Caco-2 (cell line): ENCODE data around the gene ABO. TPM values are rescaled to one million over a fixed set of nuclear protein-coding genes. Genes with fewer than 3 reads are reported as not detected.
A peak's percentile ranks its signal among the peaks of the same experiment; 100 is the strongest.
"Not testable (repeated sequence)": the region's sequence is repeated elsewhere in the genome, so short reads cannot be mapped to it uniquely, and the experiment has no call there.

Experiments used
- BruUV-seq: library from RNA; stranded (reverse); fragments of 400-500 nt; replicated peaks from 2 replicates; lab custom pipeline; 2021; lab: Mats Ljungman, UMichigan
- CTCF ChIA-PET: fragments of 300-600 bp; sonication (Branson Sonifier 250); formaldehyde crosslinking; loops from one replicate; lab custom pipeline; 2022; ENCODE audit warnings: antibody characterized with exemption; lab: Charles Lee
- POLR2A ChIA-PET: fragments of 300-600 bp; sonication (Branson Sonifier 250); formaldehyde crosslinking; loops from one replicate; lab custom pipeline; 2022; ENCODE audit warnings: antibody characterized with exemption; lab: Charles Lee
- DNase-seq, 2 experiments: peaks; one replicate each; pipeline versions ENCODE4 v3.0.0 to v3.0.0-alpha.2; 2020 to 2022
- H3K27me3 ChIP-seq: replicated peaks from 2 replicates; pipeline ENCODE4 v1.6.0; 2011; ENCODE audit warnings: low read length; ENCODE audit not compliant: control insufficient read depth, insufficient read depth
- H3K36me3 ChIP-seq: 2 replicates; pipeline ENCODE4 v1.5.1; 2011; ENCODE audit warnings: low read length; ENCODE audit not compliant: control insufficient read depth, insufficient read depth
- H3K4me1 ChIP-seq: fragments of 250-450 bp; sonication (Bioruptor Pico); 2 replicates; pipeline ENCODE4 v1.5.1; 2020; ENCODE audit warnings: mild to moderate bottlenecking
- H3K4me3 ChIP-seq: 2 replicates; pipeline ENCODE4 v1.5.1; 2011; ENCODE audit warnings: low read depth, mild to moderate bottlenecking, control low read depth, low read length
- H3K9me3 ChIP-seq: fragments of 250-450 bp; sonication (Bioruptor Pico); 2 replicates; pipeline ENCODE4 v1.5.1; 2020; ENCODE audit warnings: mild to moderate bottlenecking, moderate library complexity
- H3K27ac Mint-ChIP-seq: one replicate; pipeline ENCODE4 v1.8.0; 2022; ENCODE audit warnings: mixed read lengths; ENCODE audit not compliant: unreplicated experiment
- H3K27me3 Mint-ChIP-seq: one replicate; pipeline ENCODE4 v1.8.0; 2022; ENCODE audit warnings: mixed read lengths; ENCODE audit not compliant: insufficient read depth, unreplicated experiment
- H3K36me3 Mint-ChIP-seq: one replicate; pipeline ENCODE4 v1.8.0; 2022; ENCODE audit warnings: mild to moderate bottlenecking, mixed read lengths; ENCODE audit not compliant: insufficient read depth, unreplicated experiment
- H3K4me1 Mint-ChIP-seq: one replicate; pipeline ENCODE4 v1.8.0; 2022; ENCODE audit warnings: low read depth, mixed read lengths; ENCODE audit not compliant: unreplicated experiment
- H3K4me3 Mint-ChIP-seq: one replicate; pipeline ENCODE4 v1.8.0; 2022; ENCODE audit warnings: mild to moderate bottlenecking, moderate library complexity, mixed read lengths; ENCODE audit not compliant: unreplicated experiment
- H3K9me3 Mint-ChIP-seq: one replicate; pipeline ENCODE4 v1.8.0; 2022; ENCODE audit warnings: mixed read lengths; ENCODE audit not compliant: unreplicated experiment
- CTCF ChIP-seq, 2 experiments: fragments of 200-600 bp in 1 of 2; IDR thresholded peaks; 1 replicate in 1 of 2; 2 replicates in 1 of 2; pipeline versions ENCODE4 v1.5.1 to v1.8.0; 2011 to 2022; ENCODE audit warnings: antibody characterized with exemption in 1 of 2, control low read depth in 1 of 2, inconsistent platforms in 1 of 2, low read depth in 1 of 2, low read length in 1 of 2, mild to moderate bottlenecking in 1 of 2, moderate library complexity in 1 of 2; ENCODE audit not compliant: insufficient read depth in 1 of 2, severe bottlenecking in 1 of 2, unreplicated experiment in 1 of 2
- intact Hi-C: fragments of 100-400 bp; cut with micrococcal nuclease; formaldehyde crosslinking; loops from one replicate; pipeline ENCODE4 v1.10.0; 2022; ENCODE audit not compliant: unreplicated experiment
- total RNA-seq: library from RNA; stranded (reverse); gene quantifications from 2 replicates; pipeline ENCODE4 v1.2.3, GENCODE V29; 2022

The ABO gene
- total RNA-seq, 1 experiment from 2014 or later: not detected

GRCh38 chr9:133225171-133226011 lies 49.6 kb downstream of the ABO start:
- Mint-ChIP-seq H3K4me1 (no peaks in the 10 kb centered on the region), H3K27me3 (peaks cover 3% of the 10 kb centered on the region), H3K27ac (no peak overlapping the region), H3K36me3 (no peaks in the 10 kb centered on the region), H3K4me3 (no peak overlapping the region), H3K9me3 (peaks cover 10% of the 10 kb centered on the region)
- no TSS peak for BruUV-seq
- no peak for TF ChIP-seq CTCF (IDR thresholded peaks at IDR 0.05; ENCODE audit: insufficient read depth in 1 of 2, low read depth in 1 of 2, low read length in 1 of 2, severe bottlenecking in 1 of 2, unreplicated experiment in 1 of 2)
- Histone ChIP-seq H3K4me3 (no peak overlapping the region), H3K36me3 (no peaks in the 10 kb centered on the region), H3K4me1 (no peaks in the 10 kb centered on the region), H3K9me3 (no peaks in the 10 kb centered on the region), H3K27me3 (no peaks in the 10 kb centered on the region)
- ChIA-PET CTCF (interaction anchor here (0.7 kb wide), 1 partner anchor 75 kb away, joined by 5 read pairs; no protein-coding TSS in a partner anchor), POLR2A (no interaction called here)
- DNase-seq: peak in 1 of 2 experiments; percentile 22
- intact Hi-C loops: no loop called here

GRCh38 chr9:133224762-133225161 lies 50.2 kb downstream of the ABO start:
- ChIA-PET CTCF (no interaction called here), POLR2A (no interaction called here)
- Histone ChIP-seq H3K4me1 (no peaks in the 10 kb centered on the region), H3K4me3 (no peak overlapping the region), H3K36me3 (no peaks in the 10 kb centered on the region), H3K9me3 (no peaks in the 10 kb centered on the region), H3K27me3 (no peaks in the 10 kb centered on the region)
- Mint-ChIP-seq H3K4me1 (no peaks in the 10 kb centered on the region), H3K36me3 (no peaks in the 10 kb centered on the region), H3K4me3 (no peak overlapping the region), H3K9me3 (peaks cover 4% of the 10 kb centered on the region), H3K27me3 (peaks cover 3% of the 10 kb centered on the region), H3K27ac (no peak overlapping the region)
- intact Hi-C loops: no loop called here
- no TSS peak for BruUV-seq
- TF ChIP-seq CTCF (IDR thresholded peaks at IDR 0.05; ENCODE audit: insufficient read depth in 1 of 2, low read depth in 1 of 2, low read length in 1 of 2, severe bottlenecking in 1 of 2, unreplicated experiment in 1 of 2): no peak
- no peak for DNase-seq

DNA sequence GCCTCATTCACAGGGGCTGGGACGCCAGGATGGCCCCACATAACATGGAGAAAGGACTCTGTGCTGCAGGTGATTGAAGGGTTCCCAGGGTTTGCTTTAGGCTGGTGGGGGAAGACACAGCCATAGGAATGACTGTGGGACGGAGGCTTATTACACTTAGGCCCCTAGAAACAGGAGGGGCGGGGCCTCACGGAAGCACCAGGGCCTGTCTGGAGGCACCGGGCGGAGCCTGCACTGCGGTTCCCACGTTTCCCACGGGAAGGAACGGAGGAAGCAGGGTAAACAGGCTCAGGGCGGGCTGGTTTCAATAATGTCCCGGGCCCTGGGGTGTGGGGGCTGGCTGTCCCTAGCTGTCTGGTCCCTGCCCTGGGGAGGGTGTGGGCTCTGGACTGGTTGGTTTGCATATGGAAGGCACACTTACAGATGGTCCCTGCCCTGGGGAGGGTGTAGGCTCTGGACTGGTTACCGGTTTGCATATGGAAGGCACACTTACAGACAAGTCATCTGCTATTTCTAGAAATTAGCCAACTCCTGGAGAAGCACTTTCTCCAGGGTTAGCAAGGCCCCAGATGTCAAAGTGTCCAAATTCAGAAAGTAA lies 51.7 kb downstream of the ABO start:
- H3K27me3 ChIP-seq, BruUV-seq, H3K36me3 Mint-ChIP-seq, H3K4me3 ChIP-seq, H3K9me3 ChIP-seq, H3K9me3 Mint-ChIP-seq, H3K36me3 ChIP-seq, H3K4me1 Mint-ChIP-seq, DNase-seq, intact Hi-C loops, H3K4me3 Mint-ChIP-seq, CTCF ChIA-PET, H3K27ac Mint-ChIP-seq, H3K4me1 ChIP-seq, POLR2A ChIA-PET: not testable (repeated sequence)
- peaks cover 12% of the 10 kb centered on the region for H3K27me3 Mint-ChIP-seq

DNA sequence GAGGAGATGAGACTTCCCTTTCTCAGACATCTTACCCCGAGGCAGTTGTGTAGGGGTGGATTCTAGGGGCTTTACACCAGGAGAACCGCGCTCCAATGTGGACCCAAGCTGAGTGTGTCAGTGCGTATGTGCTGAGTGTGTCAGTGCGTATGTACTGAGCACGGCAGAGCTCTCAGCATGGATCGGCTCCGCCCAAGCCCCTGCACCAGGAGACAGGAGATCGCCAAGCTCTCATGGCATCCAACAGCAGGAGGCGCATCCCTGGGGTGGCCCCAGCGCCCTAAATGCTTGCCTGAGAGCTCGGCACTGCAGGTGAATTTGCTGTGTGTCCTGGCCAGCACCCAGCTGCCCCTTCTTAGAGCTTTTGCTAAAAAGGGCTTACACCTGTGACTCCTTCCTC lies 53.0 kb downstream of the ABO start:
- H3K4me1 ChIP-seq, H3K36me3 Mint-ChIP-seq, H3K9me3 ChIP-seq, DNase-seq, BruUV-seq, H3K36me3 ChIP-seq, intact Hi-C loops, H3K4me3 ChIP-seq, H3K27ac Mint-ChIP-seq, H3K27me3 ChIP-seq, H3K4me3 Mint-ChIP-seq, CTCF ChIA-PET, POLR2A ChIA-PET, H3K4me1 Mint-ChIP-seq, H3K9me3 Mint-ChIP-seq: not testable (repeated sequence)
- H3K27me3 Mint-ChIP-seq: peaks cover 20% of the 10 kb centered on the region
